Small intestine (tissue), 7 donors: ENCODE data around the gene MTRF1L. TPM values are rescaled to one million over a fixed set of nuclear protein-coding genes. Genes with fewer than 3 reads are reported as not detected.

Experiments
- DNase-seq, 2 donors: peaks; one replicate each; pipeline versions ENCODE4 v3.0.0 to v3.0.0-alpha.2; 2013
- FAIRE-seq: peaks from 2 replicates; lab custom pipeline; 2012; peaks lifted over from hg19 to GRCh38; lab: Jason Lieb, UNC
- H3K27ac ChIP-seq, 3 donors: one replicate each; pipeline ENCODE4 v1.5.1; 2013; ENCODE audit warnings: low read length in 2 of 3, mild to moderate bottlenecking in 2 of 3, control low read depth in 1 of 3, inconsistent platforms in 1 of 3, low read depth in 1 of 3, moderate library complexity in 1 of 3
- H3K27me3 ChIP-seq, 3 donors: one replicate each; pipeline ENCODE4 v1.6.1; 2013; ENCODE audit warnings: low read length in 3 of 3, inconsistent platforms in 1 of 3; ENCODE audit not compliant: control insufficient read depth in 3 of 3, insufficient read depth in 3 of 3
- H3K36me3 ChIP-seq, 3 donors: one replicate each; pipeline ENCODE4 v1.6.1; 2013; ENCODE audit warnings: low read length in 3 of 3, inconsistent platforms in 1 of 3, low read depth in 1 of 3, mild to moderate bottlenecking in 1 of 3, moderate library complexity in 1 of 3; ENCODE audit not compliant: control insufficient read depth in 3 of 3, insufficient read depth in 2 of 3
- H3K4me1 ChIP-seq, 3 donors: one replicate each; pipeline ENCODE4 v1.6.1; 2013; ENCODE audit warnings: low read length in 2 of 3, inconsistent platforms in 1 of 3, low read depth in 1 of 3, mild to moderate bottlenecking in 1 of 3, moderate library complexity in 1 of 3; ENCODE audit not compliant: control insufficient read depth in 3 of 3, insufficient read depth in 2 of 3
- H3K4me3 ChIP-seq, 3 donors: one replicate each; pipeline ENCODE4 v1.5.1; 2013; ENCODE audit warnings: low read length in 3 of 3, control low read depth in 1 of 3, inconsistent platforms in 1 of 3, low read depth in 1 of 3, mild to moderate bottlenecking in 1 of 3, moderate library complexity in 1 of 3
- H3K9me3 ChIP-seq, 2 donors: one replicate each; pipeline ENCODE4 v1.6.1; 2013; ENCODE audit warnings: low read depth in 1 of 2, low read length in 1 of 2; ENCODE audit not compliant: control insufficient read depth in 2 of 2, insufficient read depth in 1 of 2
- WGBS, 3 donors: extraction: QIAGEN DNeasy Blood & Tissue Kit; methylation state at CpG; one replicate each; pipeline ENCODE4 v1.1.7; 2013; 5-methylcytosine and 5-hydroxymethylcytosine counted together
- polyA plus RNA-seq, 4 donors: library from polyadenylated mRNA; stranded (reverse) in 3 of 4; unstranded in 1 of 4; fragments of 200-250 nt in 3 of 4; fragments of 120-200 nt in 1 of 4; gene quantifications; one replicate each; pipeline versions ENCODE4 v1.2.1 to v1.2.3, GENCODE V29; 2013
- donor health status: healthy with polysubstance abuse.
- donor health status: control.
- donor health status: control.
- donor health status: Bipolar disorder and iron deficiency.
- donor health status: healthy.

MTRF1L gene
- polyA plus RNA-seq, 4 donors: 9.9 to 18.6 (median 14.9) TPM

- H3K27ac ChIP-seq: no peak overlapping the region
- WGBS, 3 donors: 76 to 79% (median 77%) methylated on average over 4 of the region's 4 CpGs
- H3K4me1 ChIP-seq: no peaks in the 10 kb centered on the region
- DNase-seq (no peak), FAIRE-seq (no peak)
- H3K9me3 ChIP-seq: no peaks in the 10 kb centered on the region
- no peaks in the 10 kb centered on the region for H3K36me3 ChIP-seq
- H3K4me3 ChIP-seq: no peak overlapping the region
- H3K27me3 ChIP-seq: no peaks in the 10 kb centered on the region
Observed at GRCh38 chr6:153038378-153039057, 36.0 kb upstream of the MTRF1L start.

GRCh38 chr6:153034139-153034538 is 31.6 kb upstream of the MTRF1L start:
- Histone ChIP-seq H3K36me3 (no peaks in the 10 kb centered on the region), H3K4me1 (no peaks in the 10 kb centered on the region), H3K27ac (no peak overlapping the region), H3K4me3 (no peak overlapping the region), H3K27me3 (no peaks in the 10 kb centered on the region), H3K9me3 (no peaks in the 10 kb centered on the region)
- DNase-seq (no peak), FAIRE-seq (no peak)
- WGBS, 3 donors: 95 to 96% (median 96%) methylated on average over 9 of the region's 9 CpGs

DNA sequence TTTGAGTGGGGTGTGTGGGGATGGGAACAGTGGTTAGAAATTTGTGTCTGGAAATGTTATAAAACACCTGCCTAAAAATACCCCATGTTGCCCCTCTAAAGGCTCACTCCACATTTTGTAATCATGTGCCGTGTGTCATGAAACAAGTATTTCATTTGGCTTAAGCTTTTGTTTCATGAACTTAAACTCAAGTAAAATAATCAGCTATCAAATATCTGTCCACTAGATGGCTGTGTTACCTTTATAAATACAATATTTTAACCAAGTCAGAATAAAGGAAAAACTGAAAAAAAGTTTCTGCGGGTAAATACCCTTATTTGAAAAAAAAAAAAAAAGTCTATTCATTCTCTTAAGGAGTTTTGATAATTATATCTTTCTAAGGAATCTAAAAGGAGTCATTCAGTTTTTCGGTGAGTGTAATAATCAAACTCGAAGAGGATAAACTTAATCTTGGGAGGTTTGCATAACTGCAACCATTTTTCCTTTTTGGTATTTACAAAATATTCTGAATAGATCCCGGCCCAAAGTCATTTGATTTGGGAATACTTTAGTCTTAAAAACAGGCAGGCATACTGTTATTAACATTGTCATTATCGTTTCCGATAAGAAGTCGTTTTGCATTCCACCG is 29.9 kb upstream of the MTRF1L start:
- 66 to 71% (median 68%) methylated on average over 9 of the region's 9 CpGs for WGBS, 3 donors
- Histone ChIP-seq H3K27ac (no peak overlapping the region), H3K4me3 (no peak overlapping the region), H3K9me3 (no peaks in the 10 kb centered on the region), H3K36me3 (no peaks in the 10 kb centered on the region), H3K4me1 (no peaks in the 10 kb centered on the region), H3K27me3 (no peaks in the 10 kb centered on the region)
- DNase-seq (peak; percentile 13 to 14), FAIRE-seq (no peak)

DNA sequence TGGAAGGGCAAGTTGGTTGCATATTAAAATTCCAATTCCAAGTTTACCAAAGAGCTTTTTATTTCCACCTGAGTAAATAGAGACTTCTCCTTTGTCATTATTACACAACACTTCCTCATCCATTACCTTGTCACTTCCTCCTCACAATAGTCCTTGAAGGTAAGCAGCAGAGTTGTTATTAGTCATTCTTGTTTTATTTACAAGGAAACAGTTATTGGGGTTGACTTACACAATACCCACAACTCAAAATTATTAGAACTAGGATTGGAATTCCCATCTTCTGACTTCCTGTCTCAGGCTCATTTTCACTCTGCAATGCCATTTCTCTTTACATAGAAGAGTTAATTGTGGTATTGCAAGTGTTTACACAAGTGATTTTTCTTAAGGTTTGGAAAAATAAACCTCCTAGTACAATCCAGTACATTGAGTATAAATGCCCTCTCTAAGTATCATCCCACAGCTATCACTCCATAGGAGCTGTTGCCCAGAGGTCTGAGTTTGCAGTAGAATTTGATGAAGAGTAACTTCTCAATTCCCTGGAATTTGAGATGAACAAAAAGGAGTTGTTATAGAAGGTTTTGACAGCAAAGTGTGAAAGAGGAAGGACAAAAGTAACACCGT is 28.9 kb upstream of the MTRF1L start:
- Histone ChIP-seq H3K4me1 (no peaks in the 10 kb centered on the region), H3K4me3 (no peak overlapping the region), H3K36me3 (no peaks in the 10 kb centered on the region), H3K27me3 (no peaks in the 10 kb centered on the region), H3K9me3 (no peaks in the 10 kb centered on the region), H3K27ac (no peak overlapping the region)
- no peak for DNase-seq
- 32 to 52% (median 42%) methylated on average over 1 of the region's 1 CpG for WGBS, 3 donors
- FAIRE-seq: no peak

DNA sequence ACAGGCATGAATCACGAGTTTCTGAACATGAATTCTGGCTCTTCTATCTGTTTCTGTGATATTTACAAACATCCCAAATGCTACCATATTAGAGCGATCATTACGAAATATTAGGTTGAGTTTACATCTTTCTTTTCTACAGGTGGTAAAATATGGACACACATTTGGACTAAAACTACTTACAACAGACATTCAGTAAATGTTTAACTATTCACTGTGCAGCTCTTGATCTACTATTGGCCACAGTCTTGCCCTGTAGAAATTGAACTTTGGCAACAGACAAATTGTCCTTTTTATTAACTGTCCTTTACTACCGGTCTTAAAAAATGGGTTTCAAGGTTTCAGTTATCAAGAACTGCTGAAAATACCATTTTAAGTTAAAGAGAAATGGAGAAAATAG is 26.5 kb upstream of the MTRF1L start:
- Histone ChIP-seq H3K4me3 (no peak overlapping the region), H3K36me3 (no peaks in the 10 kb centered on the region), H3K27me3 (no peaks in the 10 kb centered on the region), H3K9me3 (no peaks in the 10 kb centered on the region), H3K27ac (no peak overlapping the region), H3K4me1 (no peaks in the 10 kb centered on the region)
- WGBS, 3 donors: 56 to 61% (median 58%) methylated on average over 4 of the region's 4 CpGs
- FAIRE-seq (no peak), DNase-seq (no peak)

DNA sequence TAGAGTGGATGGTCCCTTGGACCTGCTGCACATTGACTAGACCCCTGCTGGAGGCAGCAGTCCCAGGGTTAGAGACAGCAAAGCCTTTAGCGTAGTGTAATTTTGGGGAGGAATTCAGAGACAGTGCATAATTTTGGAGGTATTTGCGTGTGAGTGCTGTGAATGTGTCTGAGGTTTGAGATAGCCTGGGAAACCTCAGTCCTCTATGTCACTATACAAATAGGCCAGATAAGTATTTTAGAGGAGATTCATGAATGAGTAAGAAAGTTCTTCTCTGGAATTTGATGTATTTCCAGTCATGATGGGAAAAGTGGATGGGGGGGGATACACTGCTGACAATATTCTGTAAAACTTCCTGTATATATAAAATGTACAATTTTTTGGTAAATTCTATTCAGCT is 25.8 kb upstream of the MTRF1L start:
- WGBS, 3 donors: 89 to 96% (median 96%) methylated on average over 2 of the region's 2 CpGs
- no peak for FAIRE-seq
- Histone ChIP-seq H3K27ac (peak overlapping the region in 1 of 3 donors; percentile 12), H3K9me3 (no peaks in the 10 kb centered on the region), H3K4me3 (no peak overlapping the region), H3K36me3 (no peaks in the 10 kb centered on the region), H3K4me1 (no peaks in the 10 kb centered on the region), H3K27me3 (no peaks in the 10 kb centered on the region)
- no peak for DNase-seq

- no peak overlapping the region for H3K27ac ChIP-seq
- no peaks in the 10 kb centered on the region for H3K36me3 ChIP-seq
- DNase-seq (no peak), FAIRE-seq (no peak)
- H3K4me3 ChIP-seq: no peak overlapping the region
- H3K4me1 ChIP-seq: no peaks in the 10 kb centered on the region
- 75 to 85% (median 83%) methylated on average over 4 of the region's 4 CpGs for WGBS, 3 donors
- no peaks in the 10 kb centered on the region for H3K9me3 ChIP-seq
- H3K27me3 ChIP-seq: no peaks in the 10 kb centered on the region
Observed at GRCh38 chr6:153027480-153027879, 25.0 kb upstream of the MTRF1L start.

DNA sequence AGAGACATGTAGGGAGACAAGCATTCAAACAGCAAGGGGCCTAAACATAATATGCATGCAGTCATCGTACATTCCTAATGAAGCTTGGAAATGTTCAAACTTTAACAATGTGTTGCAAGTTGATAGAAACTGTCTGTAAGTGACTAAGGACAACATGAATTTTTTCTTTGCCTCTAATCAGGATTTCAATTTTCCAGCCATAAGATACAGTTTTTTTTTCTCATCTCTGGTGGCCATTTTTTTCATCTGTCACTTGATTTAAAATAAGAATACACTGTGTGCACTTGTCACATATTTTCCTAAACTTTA is 22.2 kb upstream of the MTRF1L start:
- DNase-seq (no peak), FAIRE-seq (no peak)
- no peak overlapping the region for H3K4me3 ChIP-seq
- H3K36me3 ChIP-seq: no peaks in the 10 kb centered on the region
- no peak overlapping the region for H3K27ac ChIP-seq
- H3K4me1 ChIP-seq: no peaks in the 10 kb centered on the region
- 5 to 11% (median 10%) methylated on average over 1 of the region's 1 CpG for WGBS, 3 donors
- H3K9me3 ChIP-seq: no peaks in the 10 kb centered on the region
- H3K27me3 ChIP-seq: no peaks in the 10 kb centered on the region
